GM18520 (cell line): ENCODE measurements around the gene C1orf122.
"Not testable (repeated sequence)": the region's sequence is repeated elsewhere in the genome, so short reads cannot be mapped to it uniquely, and the experiment has no call there.

ENCODE experiments used
- ATAC-seq: cut with Tn5 transposase; IDR thresholded peaks from one replicate; pipeline ENCODE4 v1.9.1; 2021; ENCODE audit not compliant: unreplicated experiment

Gene C1orf122

GRCh38 chr1:37807555-37808368 lies at the start of gene C1orf122, which contains the start of gene YRDC:
C1orf122 (plus strand) TSS chr1:37807790; CDS start chr1:37808405, 615 bp downstream.
YRDC (minus strand) TSS chr1:37808208; CDS start chr1:37808180, 28 bp downstream.
- peak; percentile 66 for ATAC-seq

GRCh38 chr1:37759451-37759850 lies 48.1 kb upstream of the C1orf122 start:
- no peak for ATAC-seq

GRCh38 chr1:37761416-37762095 lies 46.0 kb upstream of the C1orf122 start:
- ATAC-seq: no peak

GRCh38 chr1:37762516-37762915 lies 45.1 kb upstream of the C1orf122 start:
- no peak for ATAC-seq

GRCh38 chr1:37763791-37764413 lies 43.7 kb upstream of the C1orf122 start:
- no peak for ATAC-seq

- ATAC-seq: no peak
These were observed 43.2 kb upstream of the C1orf122 start for GRCh38 chr1:37764414-37764825.

GRCh38 chr1:37764888-37765441 lies 42.6 kb upstream of the C1orf122 start, which contains the start of gene EPHA10:
EPHA10 (minus strand) TSS chr1:37765120; CDS start chr1:37765066, 54 bp downstream.
- no peak for ATAC-seq

- ATAC-seq: no peak
These were observed 41.5 kb upstream of the C1orf122 start for GRCh38 chr1:37765916-37766664.

- ATAC-seq: no peak
These were observed 40.1 kb upstream of the C1orf122 start for GRCh38 chr1:37767488-37767887.

- ATAC-seq: not testable (repeated sequence)
These were observed 36.1 kb upstream of the C1orf122 start for GRCh38 chr1:37771440-37771839.

GRCh38 chr1:37776946-37777516 lies 30.6 kb upstream of the C1orf122 start:
- ATAC-seq: no peak

- no peak for ATAC-seq
These were observed 28.9 kb upstream of the C1orf122 start for GRCh38 chr1:37778654-37779053.

GRCh38 chr1:37782491-37782890 lies 25.1 kb upstream of the C1orf122 start:
- no peak for ATAC-seq

GRCh38 chr1:37792943-37793686 lies 14.5 kb upstream of the C1orf122 start:
- ATAC-seq: no peak

GRCh38 chr1:37793773-37794371 lies 13.7 kb upstream of the C1orf122 start, which contains the start of gene MANEAL:
MANEAL (plus strand) TSS chr1:37793847; CDS start chr1:37794183, 336 bp downstream.
- no peak for ATAC-seq

GRCh38 chr1:37794372-37795339 lies 12.9 kb upstream of the C1orf122 start:
- ATAC-seq: no peak

- no peak for ATAC-seq
These were observed 12.1 kb upstream of the C1orf122 start for GRCh38 chr1:37795340-37796125.
